Stimulated activated CD4-positive, alpha-beta T cell treated with anti-CD3 and anti-CD28 coated beads, Interleukin-2, amount 100 ng/mL, for 48 hours (primary cell): ENCODE data around the gene TXN.
A peak's percentile ranks its signal among the peaks of the same experiment; 100 is the strongest.
"Not testable (repeated sequence)": the region's sequence is repeated elsewhere in the genome, so short reads cannot be mapped to it uniquely, and the experiment has no call there.

Experiments
- DNase-seq, 2 donors: peaks; one replicate each; pipeline ENCODE4 v3.0.0-alpha.2; 2020

Gene TXN

DNA sequence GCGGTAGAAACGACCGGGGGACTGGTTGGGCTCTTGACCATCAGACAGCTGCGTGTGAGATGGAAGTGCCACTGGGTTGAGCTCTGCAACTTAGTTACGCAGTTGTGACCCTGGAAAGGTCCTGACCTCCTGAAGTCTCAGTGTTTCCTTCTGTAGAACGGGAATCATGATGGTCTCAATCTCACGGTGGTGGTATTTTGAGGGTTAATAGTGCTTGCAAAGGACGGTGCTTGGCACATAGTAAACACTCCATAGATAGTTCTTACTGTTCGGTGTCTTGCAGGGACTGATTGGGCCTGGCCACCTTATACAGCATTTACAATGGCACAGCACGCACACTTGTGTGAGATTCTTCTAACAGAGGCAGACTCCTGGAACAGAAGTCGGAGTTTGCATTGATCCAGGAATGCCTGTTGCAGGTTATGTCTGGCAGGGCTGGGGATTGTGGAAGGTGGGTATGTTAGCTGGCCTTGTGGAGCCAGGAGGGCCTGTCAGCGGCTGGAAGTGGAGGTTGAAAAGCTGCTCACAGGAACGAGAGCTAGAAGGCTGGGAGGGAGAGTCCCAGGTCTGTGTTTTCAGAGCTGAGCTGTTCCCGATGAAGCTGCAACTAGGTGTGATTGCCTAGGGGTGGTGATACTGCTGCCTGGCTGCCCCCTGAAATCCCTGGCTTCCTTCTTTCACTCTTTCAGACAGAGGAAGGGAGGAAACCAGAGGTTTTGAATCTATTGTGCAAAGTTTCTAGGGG is 962 bp upstream of the TXN start:
- DNase-seq: no peak

GRCh38 chr9:110255463-110256379 is 586 bp downstream of the TXN start:
- peak; percentile 51 to 52 for DNase-seq

GRCh38 chr9:110255034-110255462 is 1.3 kb downstream of the TXN start:
- no peak for DNase-seq

DNA sequence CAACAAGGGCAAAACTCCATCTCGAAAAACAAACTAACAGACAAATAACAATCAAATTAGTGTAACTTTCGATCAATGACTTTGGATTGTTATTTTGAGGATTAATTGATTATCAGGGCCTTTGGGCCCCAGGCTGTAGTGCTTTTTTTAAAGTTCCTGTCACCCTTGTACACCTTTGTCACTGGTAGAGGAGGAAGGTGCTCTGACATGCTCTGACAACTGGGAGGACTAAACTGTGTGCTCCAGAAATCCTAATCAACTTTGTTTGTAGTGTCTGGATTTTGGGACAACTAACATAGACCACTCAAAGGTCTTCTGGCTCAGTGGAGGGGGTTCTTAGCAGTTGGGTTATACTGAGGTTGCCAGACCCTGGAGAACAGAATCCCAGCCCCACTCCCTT is 1.8 kb downstream of the TXN start:
- DNase-seq: no peak

DNA sequence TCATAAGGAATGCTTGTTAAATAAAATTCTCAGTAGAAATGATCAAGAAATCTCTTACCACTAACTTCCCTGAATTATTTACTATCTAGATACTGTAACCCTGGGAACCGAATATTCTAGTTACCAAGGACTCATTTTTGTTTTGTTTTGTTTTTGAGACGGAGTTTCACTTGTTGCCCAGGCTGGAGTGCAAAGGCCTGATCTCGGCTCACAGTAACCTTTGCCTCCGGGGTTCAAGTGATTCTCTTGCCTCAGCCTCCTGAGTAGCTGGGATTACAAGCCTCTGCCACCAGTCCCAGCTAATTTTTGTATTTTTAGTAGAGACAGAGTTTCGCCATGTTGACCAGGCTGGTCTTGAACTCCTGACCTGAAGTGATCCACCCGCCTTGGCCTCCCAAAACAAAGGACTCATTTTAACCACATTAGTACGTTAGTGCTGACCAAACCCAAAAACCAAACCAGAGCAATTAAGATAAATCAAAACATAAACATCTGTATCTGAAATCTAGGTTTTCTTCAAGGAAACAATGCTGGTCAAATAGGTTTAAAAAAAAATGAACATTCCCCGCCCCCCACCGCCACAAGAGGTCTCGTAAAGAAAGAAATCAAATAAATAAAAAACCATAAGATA is 3.7 kb downstream of the TXN start:
- DNase-seq: no peak

DNA sequence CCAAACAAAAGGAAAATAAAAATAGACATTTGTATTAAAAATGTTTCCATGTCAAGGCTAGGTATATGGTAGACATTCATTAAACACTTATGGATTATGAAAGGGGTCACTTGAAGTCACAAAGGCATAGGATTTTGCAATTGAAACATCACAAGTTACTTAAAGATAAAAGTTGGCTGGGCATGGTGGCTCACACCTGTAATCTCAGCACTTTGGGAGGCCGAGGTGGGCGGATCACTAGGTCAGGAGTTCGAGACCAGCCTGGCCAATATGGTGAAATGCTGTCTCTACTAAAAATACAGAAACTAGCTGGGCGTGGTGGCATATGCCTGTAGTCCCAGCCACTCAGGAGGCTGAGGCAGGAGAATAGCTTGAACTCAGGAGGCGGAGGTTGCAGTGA is 4.5 kb downstream of the TXN start:
- DNase-seq: not testable (repeated sequence)

- no peak for DNase-seq
These were observed 5.1 kb downstream of the TXN start for GRCh38 chr9:110251212-110251611.

DNA sequence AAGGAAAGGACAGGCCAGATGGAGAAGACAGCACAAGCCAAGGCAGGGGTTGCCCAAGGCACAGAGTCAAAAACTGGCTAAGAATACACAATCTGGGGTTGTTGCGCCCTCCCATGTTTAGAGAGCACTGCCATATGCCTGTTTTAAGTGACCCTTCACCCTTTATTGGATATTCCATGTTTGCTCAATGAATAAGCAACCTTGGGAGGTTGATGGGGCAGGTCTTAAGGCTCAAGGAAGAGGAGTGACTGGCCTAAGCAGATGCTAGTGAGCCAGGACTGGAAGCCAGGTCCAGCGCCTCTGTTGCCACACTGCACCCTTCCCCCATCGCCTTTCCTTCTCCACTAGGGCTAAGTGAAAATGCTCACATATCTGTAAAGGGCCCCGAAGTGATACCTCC is 6.7 kb downstream of the TXN start:
- no peak for DNase-seq

- no peak for DNase-seq
These were observed 7.9 kb downstream of the TXN start for GRCh38 chr9:110248361-110248760.

GRCh38 chr9:110246214-110246613 is 10.1 kb downstream of the TXN start:
- DNase-seq: no peak

- no peak for DNase-seq
These were observed 11.7 kb downstream of the TXN start for GRCh38 chr9:110244616-110245015.

GRCh38 chr9:110241858-110242321 is 14.4 kb downstream of the TXN start:
- DNase-seq: no peak

DNA sequence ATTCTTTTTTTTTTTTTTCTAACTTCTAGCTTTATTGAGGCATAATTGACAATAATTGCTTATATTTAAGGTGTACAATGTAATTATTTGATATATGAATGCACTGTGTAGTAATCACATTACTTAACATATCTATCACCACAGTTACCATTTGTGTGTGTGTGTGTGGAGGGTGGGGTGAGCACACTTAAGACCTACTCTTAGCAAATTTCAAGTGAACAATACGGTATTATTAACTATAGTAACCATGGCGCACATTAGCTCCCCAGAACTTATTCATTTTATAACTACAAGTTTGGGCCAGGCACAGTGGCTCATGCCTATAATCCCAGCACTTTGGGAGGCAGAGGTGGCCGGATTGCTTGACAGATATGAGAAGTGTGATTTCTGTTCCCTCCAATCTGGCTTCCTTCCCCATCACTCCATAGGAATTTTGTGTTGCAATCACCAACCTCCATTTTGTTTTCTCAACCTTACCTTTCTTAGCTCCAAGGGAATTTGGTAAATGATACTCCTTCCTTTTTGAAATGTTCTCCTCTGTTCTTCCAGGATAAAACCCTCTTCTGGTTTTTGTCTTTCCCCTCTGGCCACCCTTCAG is 14.9 kb downstream of the TXN start:
- no peak for DNase-seq

GRCh38 chr9:110240198-110240597 is 16.1 kb downstream of the TXN start:
- no peak for DNase-seq

- no peak for DNase-seq
These were observed 28.0 kb downstream of the TXN start for GRCh38 chr9:110228321-110228720.

- no peak for DNase-seq
These were observed 31.7 kb downstream of the TXN start for GRCh38 chr9:110224583-110224982.

DNA sequence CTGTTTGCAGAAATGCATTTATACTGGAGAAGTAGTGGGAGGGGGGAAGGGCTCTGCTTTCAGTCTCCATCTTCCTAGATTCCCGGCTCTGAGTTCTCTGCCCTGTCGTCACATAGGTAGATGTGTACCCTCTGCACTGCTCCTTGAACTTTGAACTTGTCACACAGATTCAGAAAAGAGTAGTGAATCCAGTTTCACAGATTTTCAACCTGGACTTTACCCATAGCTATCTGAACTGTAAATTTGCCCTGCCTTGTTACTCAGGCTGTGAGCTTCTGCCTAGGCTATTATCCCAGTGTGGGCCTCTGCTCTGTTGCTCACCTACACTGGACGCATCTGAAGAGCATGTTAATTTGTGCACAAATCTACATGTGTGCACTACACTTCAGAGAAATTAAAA is 35.5 kb downstream of the TXN start:
- DNase-seq: no peak

- DNase-seq: no peak
These were observed 38.6 kb downstream of the TXN start for GRCh38 chr9:110217656-110218099.

DNA sequence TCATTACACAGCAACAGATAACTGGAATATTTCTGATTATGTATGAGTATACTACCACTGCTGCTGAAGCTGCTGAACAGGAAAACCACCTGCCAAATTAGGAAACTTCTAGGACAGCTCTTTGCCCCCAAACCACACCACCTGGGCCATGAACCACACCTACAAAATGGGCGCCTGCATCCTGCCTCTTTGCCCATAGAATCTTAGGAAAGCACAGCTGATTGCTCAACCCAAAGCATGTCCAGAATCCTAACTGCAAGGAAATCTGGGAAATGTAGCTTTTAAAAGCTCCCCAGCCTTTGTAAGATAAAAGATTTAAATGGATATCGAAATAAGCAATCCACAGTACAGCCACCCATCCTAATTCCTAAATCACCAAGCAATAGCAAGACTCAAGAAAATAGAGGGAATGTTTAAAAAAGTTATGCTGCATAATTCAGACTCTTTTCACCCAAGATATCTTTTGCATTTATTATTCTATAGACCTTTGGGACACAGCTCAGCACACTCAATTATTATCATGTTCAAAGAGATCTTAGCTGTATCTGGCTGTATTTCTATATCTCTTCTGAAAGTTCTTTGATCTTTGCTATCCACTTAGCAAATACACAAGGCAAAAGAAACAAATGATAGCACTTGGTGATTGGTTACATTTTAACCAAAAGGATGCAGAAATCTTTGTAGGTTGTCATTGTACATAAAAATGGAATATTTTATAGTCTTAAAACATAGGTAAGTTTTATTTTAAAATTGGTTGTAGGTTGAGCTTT is 41.5 kb downstream of the TXN start:
- DNase-seq: no peak

GRCh38 chr9:110214090-110214489 is 42.2 kb downstream of the TXN start:
- DNase-seq: no peak

DNA sequence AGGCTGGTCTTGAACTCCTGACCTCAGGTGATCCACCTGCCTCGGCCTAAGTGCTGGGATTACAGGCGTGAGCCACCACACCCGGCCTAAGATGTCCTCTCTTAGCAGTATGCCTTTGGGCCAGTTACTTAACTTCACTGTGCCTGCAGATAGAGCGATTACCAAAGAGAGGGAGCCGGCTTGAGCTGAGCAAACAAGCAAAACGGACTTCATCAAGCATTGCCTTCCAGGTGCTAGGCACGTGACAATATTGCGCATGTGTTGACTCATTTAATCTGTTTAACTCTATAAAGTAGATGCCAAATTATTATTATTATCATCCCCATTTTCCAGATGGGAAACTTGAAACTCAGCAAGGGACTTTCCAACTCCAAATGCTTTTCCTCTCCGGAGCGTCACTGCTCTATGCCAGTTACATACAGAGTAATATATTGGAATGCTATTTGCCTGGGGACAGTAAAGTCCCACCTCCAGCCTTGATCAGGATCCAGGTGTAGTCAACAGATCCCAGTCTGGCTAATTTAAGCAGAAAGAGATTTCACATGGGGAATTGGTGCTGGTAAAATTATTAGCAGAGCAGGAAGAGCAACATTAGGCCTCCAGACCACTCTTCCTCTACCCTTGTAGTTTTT is 42.8 kb downstream of the TXN start:
- no peak for DNase-seq

GRCh38 chr9:110208031-110208430 is 48.3 kb downstream of the TXN start, which contains the start of gene C9orf152:
Gene C9orf152 (minus strand): TSS chr9:110208159. CDS start chr9:110207579, 580 bp downstream.
- no peak for DNase-seq
